RWPE1 (cell line): Measurements from ENCODE around the gene PCED1B.

Source experiments
- CTCF ChIA-PET: fragments of 350-600 bp; sonication (Branson Sonifier 250); formaldehyde crosslinking; extraction: SDS; loops from one replicate; lab custom pipeline; 2021; lab: Yijun Ruan, JAX
- POLR2A ChIA-PET: fragments of 400-600 bp; formaldehyde crosslinking; extraction: SDS; loops from one replicate; lab custom pipeline; 2020; ENCODE audit warnings: antibody characterized with exemption; ENCODE audit not compliant: low non-redundant PET; lab: Yijun Ruan, JAX
- DNase-seq: peaks from one replicate; pipeline ENCODE4 v3.0.0; 2012; ENCODE audit warnings: low spot score
- H3K27ac ChIP-seq: fragments of 450-650 bp; 2 replicates; pipeline ENCODE4 v1.5.1; 2017
- TF ChIP-seq, protein P1 (sequence below): fragments of 450-650 bp; conservative IDR thresholded peaks from 2 replicates; pipeline ENCODE4 v1.5.1; 2017; ENCODE audit warnings: low read depth, mild to moderate bottlenecking

PCED1B gene

DNA sequence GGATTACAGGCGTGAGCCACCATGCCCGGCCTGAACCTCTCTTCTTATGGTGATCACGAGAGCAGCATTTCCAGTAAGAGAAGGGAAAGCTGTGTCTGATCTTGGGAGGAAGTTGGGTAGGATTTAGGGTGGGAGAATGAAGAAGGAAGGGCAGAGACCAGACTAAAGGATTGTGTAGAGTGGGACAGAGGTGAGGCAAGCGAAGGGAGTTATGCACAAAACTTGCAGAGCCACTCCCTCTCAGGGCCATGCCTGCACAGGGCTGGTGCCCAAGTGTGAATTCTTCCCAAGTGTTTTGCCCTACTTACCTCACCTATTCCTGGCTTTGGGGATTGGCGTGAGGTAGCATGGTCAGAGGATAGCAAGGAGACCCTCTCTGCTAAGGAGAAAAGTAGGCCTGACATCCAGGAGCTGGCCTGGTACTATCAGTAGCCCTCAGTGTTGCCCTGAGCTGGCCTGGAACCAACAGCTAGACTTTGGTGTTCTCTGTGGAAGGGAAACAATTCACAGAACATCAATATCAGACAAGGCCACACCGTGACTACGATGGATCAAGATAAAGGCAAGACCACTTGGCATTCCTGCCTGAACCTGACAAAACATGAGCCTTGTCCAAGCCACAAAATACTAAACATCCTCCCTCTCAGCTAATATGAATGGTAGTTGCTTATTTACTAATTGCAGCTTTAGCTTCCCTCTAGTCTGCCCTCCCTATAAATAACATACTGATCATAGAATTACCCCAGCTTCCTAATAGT is 201.3 kb downstream of the PCED1B start:
- CTCF ChIA-PET: no interaction called here
- no peak for DNase-seq
- POLR2A ChIA-PET: no interaction called here
- peak overlapping the region; percentile 53; the same call in 1 of the 2 replicates for H3K27ac ChIP-seq
- TF ChIP-seq, protein P1, sequence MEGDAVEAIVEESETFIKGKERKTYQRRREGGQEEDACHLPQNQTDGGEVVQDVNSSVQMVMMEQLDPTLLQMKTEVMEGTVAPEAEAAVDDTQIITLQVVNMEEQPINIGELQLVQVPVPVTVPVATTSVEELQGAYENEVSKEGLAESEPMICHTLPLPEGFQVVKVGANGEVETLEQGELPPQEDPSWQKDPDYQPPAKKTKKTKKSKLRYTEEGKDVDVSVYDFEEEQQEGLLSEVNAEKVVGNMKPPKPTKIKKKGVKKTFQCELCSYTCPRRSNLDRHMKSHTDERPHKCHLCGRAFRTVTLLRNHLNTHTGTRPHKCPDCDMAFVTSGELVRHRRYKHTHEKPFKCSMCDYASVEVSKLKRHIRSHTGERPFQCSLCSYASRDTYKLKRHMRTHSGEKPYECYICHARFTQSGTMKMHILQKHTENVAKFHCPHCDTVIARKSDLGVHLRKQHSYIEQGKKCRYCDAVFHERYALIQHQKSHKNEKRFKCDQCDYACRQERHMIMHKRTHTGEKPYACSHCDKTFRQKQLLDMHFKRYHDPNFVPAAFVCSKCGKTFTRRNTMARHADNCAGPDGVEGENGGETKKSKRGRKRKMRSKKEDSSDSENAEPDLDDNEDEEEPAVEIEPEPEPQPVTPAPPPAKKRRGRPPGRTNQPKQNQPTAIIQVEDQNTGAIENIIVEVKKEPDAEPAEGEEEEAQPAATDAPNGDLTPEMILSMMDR: no peak

DNA sequence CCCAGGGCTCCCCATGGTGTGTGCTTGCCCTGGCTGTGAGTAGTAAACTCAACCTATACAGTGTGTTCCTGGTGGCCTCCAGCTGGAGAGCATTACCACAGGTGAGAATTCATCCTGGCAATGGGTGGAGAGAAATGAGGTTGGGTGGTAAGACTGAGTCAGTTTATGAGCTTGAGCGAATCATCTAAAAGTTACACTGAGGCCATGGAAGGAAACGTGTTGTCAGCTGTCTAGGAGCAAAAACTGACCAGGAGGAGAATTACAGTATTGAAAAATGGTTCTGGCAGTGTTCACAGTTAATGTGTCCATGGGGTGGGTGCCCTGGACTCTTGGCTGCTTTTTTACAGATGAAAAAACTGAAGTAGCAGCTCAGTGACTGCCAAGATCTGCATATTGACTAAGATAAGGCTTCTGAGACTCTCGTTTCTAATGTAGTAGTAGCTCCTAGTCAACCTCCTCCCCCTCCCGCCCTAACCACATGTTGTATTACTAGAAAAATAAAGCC is 202.3 kb downstream of the PCED1B start:
- CTCF ChIA-PET: no interaction called here
- TF ChIP-seq, protein P1: no peak
- POLR2A ChIA-PET: no interaction called here

DNA sequence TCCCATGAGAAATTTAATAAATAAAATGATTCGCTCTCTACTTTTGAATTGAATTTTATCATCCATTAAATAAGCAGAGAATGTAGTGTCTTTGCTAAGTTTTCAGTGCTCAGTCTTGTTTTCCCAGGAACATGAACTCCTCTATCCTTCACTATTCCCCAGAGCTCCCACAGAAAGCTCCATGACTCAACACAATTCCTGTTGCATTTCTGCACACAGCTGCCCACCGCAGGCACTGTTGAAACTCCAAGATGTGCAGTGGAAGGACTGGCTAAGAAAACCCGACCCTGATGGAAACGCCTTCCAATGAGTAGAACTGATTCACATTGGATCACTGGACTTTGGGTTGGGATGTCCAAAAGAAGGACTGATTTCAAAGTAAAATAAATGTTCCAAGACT is 202.8 kb downstream of the PCED1B start:
- POLR2A ChIA-PET: no interaction called here

More for the DNA sequence above, 202.3 kb downstream of the PCED1B start:
- peak overlapping the region; percentile 53; the same call in 1 of the 2 replicates for H3K27ac ChIP-seq
- DNase-seq: no peak

More for the DNA sequence above, 202.8 kb downstream of the PCED1B start:
- H3K27ac ChIP-seq: no peak overlapping the region
- no peak for DNase-seq
- TF ChIP-seq, protein P1: no peak
- CTCF ChIA-PET: no interaction called here
